ENCODE measurements around the gene TBX10.

DNA sequence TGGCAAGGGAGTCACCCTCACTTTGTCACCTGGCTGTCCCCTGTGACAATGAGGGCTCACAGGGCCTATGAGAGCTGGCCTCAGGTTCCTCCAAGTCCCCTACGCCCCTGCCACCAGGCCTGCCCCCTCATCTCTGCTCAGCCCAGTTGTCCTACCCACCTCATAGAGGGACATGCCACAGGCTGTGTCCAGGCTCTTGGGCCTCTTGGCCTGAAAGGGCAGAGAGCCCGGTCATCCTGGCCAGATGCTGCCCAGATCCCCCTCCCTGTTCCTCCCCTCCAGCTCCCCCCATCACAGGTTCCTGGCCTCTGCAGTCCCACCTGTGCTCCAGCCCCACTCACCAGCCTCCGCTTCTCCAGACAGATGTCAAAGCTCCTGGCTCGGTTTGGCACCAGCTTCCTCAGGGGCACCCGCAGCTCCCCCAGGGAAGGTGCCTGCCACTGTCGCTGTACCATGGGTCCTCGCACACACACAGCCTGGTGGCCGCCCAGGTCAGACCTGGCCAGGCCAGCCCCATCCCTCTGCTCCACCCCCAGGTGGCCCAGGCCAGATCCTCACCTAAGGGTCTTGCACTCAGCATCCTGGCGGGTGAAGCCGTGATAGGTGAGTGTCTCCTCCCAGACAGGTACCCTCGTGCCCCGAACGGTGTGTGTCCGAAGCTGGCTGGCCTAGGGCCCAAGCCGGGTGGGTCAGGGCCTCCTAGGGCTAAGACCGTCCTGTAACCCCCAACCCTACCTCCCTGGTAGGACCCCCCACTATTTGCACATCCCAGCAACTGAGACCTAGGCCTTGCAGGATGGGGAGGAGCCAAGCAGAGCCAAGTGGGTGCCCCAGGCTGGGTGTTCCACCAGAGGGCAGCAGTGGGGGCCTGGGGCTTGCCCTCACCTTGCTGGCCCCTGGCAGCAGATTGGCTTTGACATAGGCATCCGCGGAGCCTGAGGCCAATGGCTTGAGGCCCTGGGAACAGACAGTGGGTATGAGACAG, 24.5 kb downstream of the TBX10 start:
- no peak for TF ChIP-seq TAF1 (IDR thresholded peaks at IDR 0.05; ENCODE audit: borderline replicate concordance, insufficient read depth, low read length)
- TF ChIP-seq, protein P1, sequence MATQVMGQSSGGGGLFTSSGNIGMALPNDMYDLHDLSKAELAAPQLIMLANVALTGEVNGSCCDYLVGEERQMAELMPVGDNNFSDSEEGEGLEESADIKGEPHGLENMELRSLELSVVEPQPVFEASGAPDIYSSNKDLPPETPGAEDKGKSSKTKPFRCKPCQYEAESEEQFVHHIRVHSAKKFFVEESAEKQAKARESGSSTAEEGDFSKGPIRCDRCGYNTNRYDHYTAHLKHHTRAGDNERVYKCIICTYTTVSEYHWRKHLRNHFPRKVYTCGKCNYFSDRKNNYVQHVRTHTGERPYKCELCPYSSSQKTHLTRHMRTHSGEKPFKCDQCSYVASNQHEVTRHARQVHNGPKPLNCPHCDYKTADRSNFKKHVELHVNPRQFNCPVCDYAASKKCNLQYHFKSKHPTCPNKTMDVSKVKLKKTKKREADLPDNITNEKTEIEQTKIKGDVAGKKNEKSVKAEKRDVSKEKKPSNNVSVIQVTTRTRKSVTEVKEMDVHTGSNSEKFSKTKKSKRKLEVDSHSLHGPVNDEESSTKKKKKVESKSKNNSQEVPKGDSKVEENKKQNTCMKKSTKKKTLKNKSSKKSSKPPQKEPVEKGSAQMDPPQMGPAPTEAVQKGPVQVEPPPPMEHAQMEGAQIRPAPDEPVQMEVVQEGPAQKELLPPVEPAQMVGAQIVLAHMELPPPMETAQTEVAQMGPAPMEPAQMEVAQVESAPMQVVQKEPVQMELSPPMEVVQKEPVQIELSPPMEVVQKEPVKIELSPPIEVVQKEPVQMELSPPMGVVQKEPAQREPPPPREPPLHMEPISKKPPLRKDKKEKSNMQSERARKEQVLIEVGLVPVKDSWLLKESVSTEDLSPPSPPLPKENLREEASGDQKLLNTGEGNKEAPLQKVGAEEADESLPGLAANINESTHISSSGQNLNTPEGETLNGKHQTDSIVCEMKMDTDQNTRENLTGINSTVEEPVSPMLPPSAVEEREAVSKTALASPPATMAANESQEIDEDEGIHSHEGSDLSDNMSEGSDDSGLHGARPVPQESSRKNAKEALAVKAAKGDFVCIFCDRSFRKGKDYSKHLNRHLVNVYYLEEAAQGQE (IDR thresholded peaks at IDR 0.05; ENCODE audit: insufficient read depth in 1 of 2, low read depth in 2 of 2, low read length in 2 of 2) = no peak

Data from PFSK-1 (cell line).